HEK293 (cell line): ENCODE data around the gene TSPO2.

Source experiments
- CTCF ChIA-PET: fragments of 350-600 bp; formaldehyde crosslinking; extraction: SDS; loops from one replicate; lab custom pipeline; 2021; ENCODE audit warnings: antibody characterized with exemption; lab: Yijun Ruan, JAX
- POLR2A ChIA-PET: fragments of 300-600 bp; formaldehyde crosslinking; extraction: SDS; loops from one replicate; lab custom pipeline; 2020; ENCODE audit warnings: antibody characterized with exemption, inconsistent platforms; lab: Yijun Ruan, JAX
- H3K27ac ChIP-seq: fragments of 200-500 bp; sonication (Bioruptor generic); 2 replicates; pipeline ENCODE4 v1.5.1; 2014; ENCODE audit warnings: low read depth, low read length, control low read depth, inconsistent platforms; ENCODE audit errors: extremely low read depth
- H3K36me3 ChIP-seq, 2 experiments: fragments of 200-500 bp in 1 of 2; sonication (Bioruptor generic) in 1 of 2; 1 replicate in 1 of 2; 2 replicates in 1 of 2; pipeline ENCODE4 v1.5.1; 2014 to 2017; ENCODE audit warnings: inconsistent platforms in 2 of 2, low read length in 2 of 2; ENCODE audit not compliant: control insufficient read depth in 2 of 2, insufficient read depth in 1 of 2
- H3K4me1 ChIP-seq: fragments of 200-500 bp; sonication (Bioruptor generic); 2 replicates; pipeline ENCODE4 v1.5.1; 2014; ENCODE audit warnings: mild to moderate bottlenecking, low read length, inconsistent platforms; ENCODE audit not compliant: control insufficient read depth, insufficient read depth
- H3K4me3 ChIP-seq: 2 replicates; pipeline ENCODE4 v1.5.1; 2011; ENCODE audit warnings: low read depth, mild to moderate bottlenecking, control low read depth, low read length, moderate library complexity
- H3K9me3 ChIP-seq: fragments of 200-500 bp; sonication (Bioruptor generic); 2 replicates; pipeline ENCODE4 v1.5.1; 2014; ENCODE audit warnings: low read depth, low read length, inconsistent platforms; ENCODE audit not compliant: control insufficient read depth, insufficient read depth
- FEZF1 ChIP-seq: fragments of 450-650 bp; formaldehyde crosslinking; IDR thresholded peaks from 2 replicates; pipeline ENCODE4 v1.5.1; 2016; ENCODE audit warnings: missing biosample characterization, missing genetic modification characterization
- GFI1B ChIP-seq: fragments of 450-650 bp; formaldehyde crosslinking; IDR thresholded peaks from 2 replicates; pipeline ENCODE4 v1.5.1; 2016; ENCODE audit warnings: missing biosample characterization, missing genetic modification characterization
- GLI4 ChIP-seq: fragments of 450-650 bp; formaldehyde crosslinking; IDR thresholded peaks from 2 replicates; pipeline ENCODE4 v1.5.1; 2016; ENCODE audit warnings: missing biosample characterization, missing genetic modification characterization
- GLIS1 ChIP-seq: fragments of 450-650 bp; formaldehyde crosslinking; IDR thresholded peaks from 2 replicates; pipeline ENCODE4 v1.5.1; 2016; ENCODE audit warnings: missing biosample characterization, missing genetic modification characterization
- IKZF3 ChIP-seq: fragments of 450-650 bp; IDR thresholded peaks from 2 replicates; pipeline ENCODE4 v1.5.0; 2018; ENCODE audit warnings: missing biosample characterization, mild to moderate bottlenecking, missing genetic modification characterization, moderate library complexity
- OSR2 ChIP-seq: fragments of 450-650 bp; formaldehyde crosslinking; IDR thresholded peaks from 2 replicates; pipeline ENCODE4 v1.5.1; 2016; ENCODE audit warnings: missing biosample characterization, missing genetic modification characterization
- RBAK ChIP-seq: fragments of 450-650 bp; formaldehyde crosslinking; IDR thresholded peaks from 2 replicates; pipeline ENCODE4 v1.5.1; 2016; ENCODE audit warnings: missing biosample characterization, missing genetic modification characterization
- REPIN1 ChIP-seq: fragments of 450-650 bp; formaldehyde crosslinking; IDR thresholded peaks from 2 replicates; pipeline ENCODE4 v1.5.1; 2017; ENCODE audit warnings: missing biosample characterization, missing genetic modification characterization, low read depth
- SP7 ChIP-seq: fragments of 450-650 bp; formaldehyde crosslinking; IDR thresholded peaks from 2 replicates; pipeline ENCODE4 v1.5.1; 2016; ENCODE audit warnings: missing biosample characterization, missing genetic modification characterization
- TRIM28 ChIP-seq: IDR thresholded peaks from 2 replicates; pipeline ENCODE4 v1.6.1; 2011; ENCODE audit warnings: low read length, control low read depth, borderline replicate concordance
- ZBTB8A ChIP-seq: fragments of 450-650 bp; formaldehyde crosslinking; IDR thresholded peaks from 2 replicates; pipeline ENCODE4 v1.5.1; 2016; ENCODE audit warnings: missing biosample characterization, missing genetic modification characterization
- ZEB2 ChIP-seq: fragments of 450-650 bp; formaldehyde crosslinking; IDR thresholded peaks from 2 replicates; pipeline ENCODE4 v1.5.1; 2016; ENCODE audit warnings: missing biosample characterization, missing genetic modification characterization
- ZFHX2 ChIP-seq: fragments of 450-650 bp; formaldehyde crosslinking; conservative IDR thresholded peaks from 2 replicates; pipeline ENCODE4 v1.5.1; 2016; ENCODE audit warnings: missing biosample characterization, missing genetic modification characterization
- ZFP37 ChIP-seq: fragments of 450-650 bp; formaldehyde crosslinking; IDR thresholded peaks from 2 replicates; pipeline ENCODE4 v1.5.1; 2016; ENCODE audit warnings: missing biosample characterization, missing genetic modification characterization
- ZNF18 ChIP-seq: fragments of 450-650 bp; formaldehyde crosslinking; IDR thresholded peaks from 2 replicates; pipeline ENCODE4 v1.5.1; 2016; ENCODE audit warnings: missing biosample characterization, missing genetic modification characterization
- ZNF184 ChIP-seq: fragments of 450-650 bp; IDR thresholded peaks from 2 replicates; pipeline ENCODE4 v1.5.1; 2018; ENCODE audit warnings: missing biosample characterization, mild to moderate bottlenecking, missing genetic modification characterization
- ZNF292 ChIP-seq: fragments of 450-650 bp; formaldehyde crosslinking; IDR thresholded peaks from 2 replicates; pipeline ENCODE4 v1.5.1; 2016; ENCODE audit warnings: low read depth, missing biosample characterization, missing genetic modification characterization, borderline replicate concordance
- ZNF324 ChIP-seq: fragments of 450-650 bp; formaldehyde crosslinking; IDR thresholded peaks from 2 replicates; pipeline ENCODE4 v1.5.1; 2016; ENCODE audit warnings: missing biosample characterization, missing genetic modification characterization
- ZNF416 ChIP-seq: fragments of 450-650 bp; formaldehyde crosslinking; IDR thresholded peaks from 2 replicates; pipeline ENCODE4 v1.5.1; 2016; ENCODE audit warnings: missing biosample characterization, missing genetic modification characterization
- ZNF521 ChIP-seq: fragments of 450-650 bp; formaldehyde crosslinking; IDR thresholded peaks from 2 replicates; pipeline ENCODE4 v1.5.1; 2017; ENCODE audit warnings: missing biosample characterization, mild to moderate bottlenecking, missing genetic modification characterization
- ZNF664 ChIP-seq: fragments of 450-650 bp; formaldehyde crosslinking; IDR thresholded peaks from 2 replicates; pipeline ENCODE4 v1.5.1; 2016; ENCODE audit warnings: missing biosample characterization, missing genetic modification characterization
- ZSCAN30 ChIP-seq: fragments of 450-650 bp; IDR thresholded peaks from 2 replicates; pipeline ENCODE4 v1.5.1; 2018; ENCODE audit warnings: missing biosample characterization, mild to moderate bottlenecking, missing genetic modification characterization, moderate library complexity
- TF ChIP-seq, protein P1 (sequence below): fragments of 450-650 bp; formaldehyde crosslinking; IDR thresholded peaks from 2 replicates; pipeline ENCODE4 v1.5.1; 2017; ENCODE audit warnings: missing biosample characterization, missing genetic modification characterization

TSPO2 gene

DNA sequence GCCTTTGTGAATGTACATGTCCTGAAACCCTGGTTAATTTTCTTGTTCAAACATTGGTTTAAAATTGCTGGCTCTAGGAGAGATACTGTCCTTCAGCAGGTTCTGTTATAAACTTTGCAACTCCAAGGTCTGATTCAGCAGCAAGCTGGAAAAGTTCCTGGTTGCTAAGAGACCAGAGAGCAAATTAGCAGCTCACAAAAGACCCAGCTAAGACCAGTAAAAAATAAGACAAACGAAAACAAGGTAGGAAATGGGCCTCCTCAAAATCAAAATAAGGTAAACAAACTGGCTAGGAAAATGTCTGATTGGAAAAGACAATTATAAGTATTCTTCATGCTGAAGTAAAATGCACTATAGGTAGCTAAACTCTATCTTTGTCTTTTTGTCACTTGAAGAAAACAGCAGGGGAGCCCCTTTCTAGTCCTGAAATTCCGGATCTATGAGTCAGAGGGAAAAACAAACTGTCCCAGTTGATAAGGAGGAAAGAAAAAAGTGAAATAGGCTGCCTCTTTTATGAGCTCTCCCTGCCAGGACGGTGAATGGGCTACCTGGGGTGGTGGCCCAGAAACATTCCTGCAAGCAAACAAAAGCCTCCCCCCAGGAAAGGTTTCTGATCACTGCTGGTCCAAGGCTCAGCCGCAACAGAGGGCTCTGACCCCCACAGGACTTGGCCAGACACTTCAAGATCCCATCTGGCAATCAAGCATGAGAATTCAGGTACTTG is 44.9 kb upstream of the TSPO2 start (continued):
- TF ChIP-seq REPIN1 (tag by site-specific recombination) (no peak), ZFP37 (peak; percentile 48; the same call in 1 of the 2 replicates), ZNF324 (tag by site-specific recombination) (0 out of 2 replicates have a peak, but pooled peaks have one; percentile 28), ZBTB8A (tag by site-specific recombination) (peak; percentile 53), GLIS1 (tag by site-specific recombination) (peak; percentile 94), ZFHX2 (tag by site-specific recombination) (no peak), ZNF184 (tag by site-specific recombination) (no peak), GFI1B (tag by site-specific recombination) (peak; percentile 70), ZNF416 (tag by site-specific recombination) (peak; percentile 88), TRIM28 (0 out of 2 replicates have a peak, but pooled peaks have one; percentile 26), ZNF664 (tag by site-specific recombination) (peak; percentile 85), FEZF1 (tag by site-specific recombination) (peak; percentile 92), OSR2 (tag by site-specific recombination) (peak; percentile 85), ZNF292 (no peak), GLI4 (no peak), SP7 (tag by site-specific recombination) (peak; percentile 82), ZSCAN30 (tag by site-specific recombination) (peak; percentile 49; the same call in 1 of the 2 replicates), ZEB2 (peak; percentile 75)
- TF ChIP-seq, protein P1, sequence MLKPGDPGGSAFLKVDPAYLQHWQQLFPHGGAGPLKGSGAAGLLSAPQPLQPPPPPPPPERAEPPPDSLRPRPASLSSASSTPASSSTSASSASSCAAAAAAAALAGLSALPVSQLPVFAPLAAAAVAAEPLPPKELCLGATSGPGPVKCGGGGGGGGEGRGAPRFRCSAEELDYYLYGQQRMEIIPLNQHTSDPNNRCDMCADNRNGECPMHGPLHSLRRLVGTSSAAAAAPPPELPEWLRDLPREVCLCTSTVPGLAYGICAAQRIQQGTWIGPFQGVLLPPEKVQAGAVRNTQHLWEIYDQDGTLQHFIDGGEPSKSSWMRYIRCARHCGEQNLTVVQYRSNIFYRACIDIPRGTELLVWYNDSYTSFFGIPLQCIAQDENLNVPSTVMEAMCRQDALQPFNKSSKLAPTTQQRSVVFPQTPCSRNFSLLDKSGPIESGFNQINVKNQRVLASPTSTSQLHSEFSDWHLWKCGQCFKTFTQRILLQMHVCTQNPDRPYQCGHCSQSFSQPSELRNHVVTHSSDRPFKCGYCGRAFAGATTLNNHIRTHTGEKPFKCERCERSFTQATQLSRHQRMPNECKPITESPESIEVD (tag by site-specific recombination), result peak; percentile 98

DNA sequence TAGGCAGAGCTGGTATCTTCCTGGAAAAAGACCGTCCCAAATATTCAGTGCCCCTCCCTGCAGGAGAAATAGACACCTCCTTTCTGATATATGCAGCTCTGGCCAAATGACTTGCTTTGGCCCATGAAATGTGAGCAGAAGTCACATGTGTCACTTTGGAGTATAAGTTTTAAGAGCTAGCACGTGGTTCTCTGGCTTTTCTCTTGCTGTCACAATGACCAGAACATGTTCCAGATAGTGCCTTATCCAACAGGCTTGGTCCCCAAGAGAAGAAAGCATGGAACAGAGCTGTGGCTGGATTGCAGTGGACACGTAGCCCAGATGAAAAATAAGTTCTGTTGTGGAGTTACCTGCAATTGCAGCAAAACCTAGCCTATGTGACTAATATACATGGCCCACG is 43.6 kb upstream of the TSPO2 start:
- Histone ChIP-seq H3K9me3 (no peaks in the 10 kb centered on the region), H3K4me1 (peaks cover 20% of the 10 kb centered on the region), H3K27ac (no peak overlapping the region), H3K4me3 (no peak overlapping the region), H3K36me3 (no peaks in the 10 kb centered on the region)
- TF ChIP-seq ZNF521 (no peak), ZNF18 (tag by site-specific recombination) (no peak), IKZF3 (no peak), RBAK (tag by site-specific recombination) (no peak)
- CTCF ChIA-PET, result interaction anchor here (0.5 to 4.9 kb wide), 18 partner anchors 10 to 769 kb away, joined by 3 to 40 read pairs (median 5); no protein-coding TSS in a partner anchor
- POLR2A ChIA-PET, result interaction anchor here (0.6 to 1.8 kb wide), 3 partner anchors 10 to 78 kb away, joined by 4 to 8 read pairs (median 5); partner anchors contain the start of genes NFYA and OARD1
